ENCODE data around the gene SNX3. TPM values are rescaled to one million over a fixed set of nuclear protein-coding genes. Genes with fewer than 3 reads are reported as not detected.

Gene SNX3
- total RNA-seq, 1 experiment from 2014 or later = 102 TPM

GRCh38 chr6:108243836-108244235 lies 17.0 kb downstream of the SNX3 start:
- H3K4me2 ChIP-seq = no peak overlapping the region
- H2AFZ ChIP-seq = no peak overlapping the region
- H3K4me1 ChIP-seq (replicated peaks; ENCODE audit: insufficient read depth) = no peaks in the 10 kb centered on the region
- H4K20me1 ChIP-seq (ENCODE audit: insufficient read depth) = 0 out of 2 replicates have a peak, but pooled peaks cover 5% of the 10 kb centered on the region
- intact Hi-C loops (cut with micrococcal nuclease; ENCODE audit: unreplicated experiment) = no loop called here
- peaks cover 9% of the 10 kb centered on the region; the same call in 1 of the 2 replicates for H3K9me3 ChIP-seq (ENCODE audit: insufficient read depth, low read depth)
- ChIA-PET POLR2A (ENCODE audit: unreplicated experiment) (no interaction called here), CTCF (no interaction called here)
- no peak overlapping the region for H3K4me3 ChIP-seq
- H3K9me2 ChIP-seq (ENCODE audit: insufficient read depth) = no peaks in the 10 kb centered on the region
- TF ChIP-seq EZH2 (IDR thresholded peaks at IDR 0.05; ENCODE audit: low read depth) = no peak
- TF ChIP-seq CTCF (conservative IDR thresholded peaks at IDR 0.05) = no peak
- BruUV-seq (replicated peaks) = no TSS peak
- DNase-seq = no peak
- H3K79me2 ChIP-seq (ENCODE audit: low read depth) = peaks cover 36% of the 10 kb centered on the region
- H3K36me3 ChIP-seq (ENCODE audit: low read depth) = peaks cover 5% of the 10 kb centered on the region; the same call in 1 of the 2 replicates
- no peak overlapping the region for H3K27ac ChIP-seq
- H3F3A ChIP-seq (ENCODE audit: insufficient read depth, low read depth) = no peaks in the 10 kb centered on the region; the same call in 1 of the 2 replicates
- H3K27me3 ChIP-seq (ENCODE audit: insufficient read depth, low read depth) = no peaks in the 10 kb centered on the region

GRCh38 chr6:108242721-108243120 lies 18.1 kb downstream of the SNX3 start:
- Histone ChIP-seq H3K9me3 (ENCODE audit: insufficient read depth, low read depth) (peaks cover 9% of the 10 kb centered on the region; the same call in 1 of the 2 replicates), H3K79me2 (ENCODE audit: low read depth) (peaks cover 35% of the 10 kb centered on the region), H2AFZ (no peak overlapping the region), H3K9me2 (ENCODE audit: insufficient read depth) (no peaks in the 10 kb centered on the region), H4K20me1 (ENCODE audit: insufficient read depth) (0 out of 2 replicates have a peak, but pooled peaks cover 3% of the 10 kb centered on the region), H3F3A (ENCODE audit: insufficient read depth, low read depth) (no peaks in the 10 kb centered on the region), H3K4me2 (no peak overlapping the region), H3K4me3 (no peak overlapping the region), H3K36me3 (ENCODE audit: low read depth) (peaks cover 5% of the 10 kb centered on the region; the same call in 1 of the 2 replicates), H3K27me3 (ENCODE audit: insufficient read depth, low read depth) (no peaks in the 10 kb centered on the region), H3K4me1 (replicated peaks; ENCODE audit: insufficient read depth) (no peaks in the 10 kb centered on the region), H3K27ac (no peak overlapping the region)
- no peak for DNase-seq
- CTCF ChIA-PET = no interaction called here
- no peak for TF ChIP-seq CTCF (conservative IDR thresholded peaks at IDR 0.05)
- TF ChIP-seq EZH2 (IDR thresholded peaks at IDR 0.05; ENCODE audit: low read depth) = no peak
- intact Hi-C loops (cut with micrococcal nuclease; ENCODE audit: unreplicated experiment) = no loop called here
- no TSS peak for BruUV-seq (replicated peaks)
- POLR2A ChIA-PET (ENCODE audit: unreplicated experiment) = interaction anchor here (0.6 kb wide), 2 partner anchors 13 to 16 kb away, joined by 4 to 7 read pairs; no protein-coding TSS in a partner anchor

- intact Hi-C loops (cut with micrococcal nuclease; ENCODE audit: unreplicated experiment) = no loop called here
- H3K79me2 ChIP-seq (ENCODE audit: low read depth) = peaks cover 32% of the 10 kb centered on the region
- H3K27me3 ChIP-seq (ENCODE audit: insufficient read depth, low read depth) = no peaks in the 10 kb centered on the region
These were observed 18.6 kb downstream of the SNX3 start for GRCh38 chr6:108242259-108242658.

More at GRCh38 chr6:108242259-108242658, 18.6 kb downstream of the SNX3 start:
- Histone ChIP-seq H3F3A (ENCODE audit: insufficient read depth, low read depth) (no peaks in the 10 kb centered on the region), H3K36me3 (ENCODE audit: low read depth) (peaks cover 5% of the 10 kb centered on the region; the same call in 1 of the 2 replicates), H4K20me1 (ENCODE audit: insufficient read depth) (0 out of 2 replicates have a peak, but pooled peaks cover 3% of the 10 kb centered on the region), H3K9me2 (ENCODE audit: insufficient read depth) (no peaks in the 10 kb centered on the region), H3K27ac (no peak overlapping the region), H3K9me3 (ENCODE audit: insufficient read depth, low read depth) (peaks cover 9% of the 10 kb centered on the region; the same call in 1 of the 2 replicates), H2AFZ (no peak overlapping the region), H3K4me1 (replicated peaks; ENCODE audit: insufficient read depth) (no peaks in the 10 kb centered on the region), H3K4me2 (no peak overlapping the region), H3K4me3 (no peak overlapping the region)
- BruUV-seq (replicated peaks) = no TSS peak
- CTCF ChIA-PET = interaction anchor here (0.5 kb wide), 1 partner anchor 90 kb away, joined by 6 read pairs; no protein-coding TSS in a partner anchor
- POLR2A ChIA-PET (ENCODE audit: unreplicated experiment) = interaction anchor here (0.6 kb wide), 2 partner anchors 14 to 16 kb away, joined by 4 to 7 read pairs; no protein-coding TSS in a partner anchor
- TF ChIP-seq EZH2 (IDR thresholded peaks at IDR 0.05; ENCODE audit: low read depth) = no peak
- no peak for TF ChIP-seq CTCF (conservative IDR thresholded peaks at IDR 0.05)
- no peak for DNase-seq
